GM18909 (cell line): ENCODE results near the gene ZNF827.
A peak's percentile ranks its signal among the peaks of the same experiment; 100 is the strongest.

ENCODE experiments used
- ATAC-seq: cut with Tn5 transposase; IDR thresholded peaks from one replicate; pipeline ENCODE4 v1.9.1; 2021; ENCODE audit warnings: mild to moderate bottlenecking; ENCODE audit not compliant: unreplicated experiment, poor library complexity

Gene ZNF827

GRCh38 chr4:145830699-145831098 is 107.9 kb downstream of the ZNF827 start:
- peak; percentile 70 for ATAC-seq

DNA sequence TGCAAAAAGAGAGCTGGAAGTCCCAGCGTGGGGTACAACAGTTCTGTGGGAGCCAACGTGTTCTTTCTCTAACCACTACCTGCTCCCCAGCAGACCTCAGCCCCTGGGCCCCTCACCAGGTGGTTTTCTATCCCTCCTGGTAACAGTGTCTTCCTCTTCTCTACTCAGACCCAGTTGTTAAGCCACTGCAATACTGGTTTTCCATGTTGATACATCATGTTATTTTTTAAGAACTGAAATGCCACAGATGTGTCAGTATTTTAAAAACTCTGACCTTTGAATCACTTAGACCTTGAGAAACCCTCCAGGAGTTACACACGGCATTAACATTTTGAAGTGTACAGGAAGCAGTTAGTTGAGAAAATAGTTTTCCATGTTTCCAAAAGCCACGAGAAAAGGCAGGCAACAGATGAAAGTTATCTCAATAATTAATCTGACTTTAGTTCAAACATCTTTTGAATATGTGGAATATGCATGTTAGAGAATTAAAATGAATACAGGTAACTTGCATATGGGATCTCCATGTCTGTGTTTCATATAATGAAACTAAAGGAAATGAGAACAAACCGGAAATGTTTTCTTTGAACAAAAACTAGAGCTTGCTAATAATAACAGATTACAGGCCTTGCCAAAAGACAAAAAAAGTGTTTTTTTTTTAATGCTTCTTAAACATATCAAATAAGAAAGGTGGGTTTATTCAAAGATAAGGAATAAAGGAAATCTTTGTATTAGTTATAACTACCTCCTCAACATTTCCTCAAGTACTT is 108.8 kb downstream of the ZNF827 start:
- ATAC-seq: peak; percentile 42

DNA sequence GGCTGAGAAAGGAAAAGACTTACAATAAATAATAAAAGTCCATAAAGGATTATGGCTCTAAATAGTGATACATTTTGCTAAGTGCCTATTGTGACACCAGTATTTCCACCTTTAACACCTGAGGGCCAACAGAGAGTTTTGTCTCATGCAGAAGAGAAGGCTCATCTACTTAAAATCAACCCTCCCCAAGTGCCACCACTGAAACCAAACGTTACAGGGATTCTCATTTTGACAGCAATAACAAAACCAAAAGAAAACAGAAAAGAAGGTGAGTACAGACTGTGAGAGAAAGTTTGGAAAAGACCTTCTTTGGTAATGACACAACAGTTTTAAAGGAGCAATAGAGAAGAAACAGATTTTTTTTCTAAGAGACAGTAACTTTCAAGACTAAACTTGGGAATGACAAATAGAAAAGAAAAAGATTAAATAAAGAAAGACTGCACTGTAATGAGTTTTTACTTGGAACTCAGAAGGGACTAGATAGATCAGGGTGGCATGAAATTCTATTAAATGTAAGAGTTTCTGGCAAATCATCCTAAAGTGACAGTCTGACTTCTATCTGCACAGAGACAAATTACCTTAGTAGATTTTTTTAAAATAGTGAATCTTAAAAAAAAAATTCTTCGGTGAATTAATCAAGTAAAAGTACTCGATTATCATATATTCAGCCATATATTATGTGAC is 109.7 kb downstream of the ZNF827 start:
- peak; percentile 79 for ATAC-seq

GRCh38 chr4:145827885-145828284 is 110.7 kb downstream of the ZNF827 start:
- ATAC-seq: no peak

DNA sequence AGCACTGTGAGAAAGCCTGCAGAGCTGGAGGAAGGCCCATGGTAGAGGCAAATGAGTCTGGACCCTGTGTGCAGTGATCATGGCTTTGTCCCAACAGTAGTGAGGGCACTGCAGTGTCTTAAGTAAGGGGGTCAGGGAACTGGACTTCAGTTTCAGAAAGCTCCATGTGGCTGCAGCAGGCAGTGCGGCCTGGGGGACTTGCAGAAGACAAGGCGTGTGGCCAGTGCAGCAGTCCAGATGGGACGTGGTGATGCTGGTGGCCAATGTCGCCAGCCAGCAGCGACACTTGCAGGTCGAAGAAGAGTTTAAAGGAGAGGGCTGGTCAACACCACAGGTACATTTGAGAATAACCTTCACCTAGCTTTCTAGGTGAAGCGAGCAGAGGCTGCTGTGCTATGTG is 113.4 kb downstream of the ZNF827 start:
- no peak for ATAC-seq

- no peak for ATAC-seq
Observed at GRCh38 chr4:145824463-145824862, 114.2 kb downstream of the ZNF827 start.

GRCh38 chr4:145823743-145824142 is 114.9 kb downstream of the ZNF827 start:
- no peak for ATAC-seq

DNA sequence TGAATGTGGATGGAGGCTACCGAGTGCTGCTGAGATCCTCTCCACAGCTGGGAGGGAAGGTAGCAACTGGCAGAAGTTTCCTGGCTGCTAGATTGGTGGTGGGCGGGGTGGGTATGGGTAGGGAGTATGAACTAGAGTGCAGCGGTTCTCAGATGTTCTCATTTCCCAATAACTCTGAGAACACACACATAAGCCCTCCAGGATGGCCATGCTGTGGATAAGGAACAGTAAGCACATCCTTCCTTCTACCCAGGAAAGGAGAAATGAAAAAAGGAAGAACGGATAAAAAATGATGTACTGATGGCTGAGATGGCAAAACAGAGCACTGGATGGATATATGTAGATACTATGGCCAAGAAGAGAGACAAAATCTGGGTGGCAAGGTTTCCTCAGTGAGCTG is 116.0 kb downstream of the ZNF827 start:
- ATAC-seq: no peak

DNA sequence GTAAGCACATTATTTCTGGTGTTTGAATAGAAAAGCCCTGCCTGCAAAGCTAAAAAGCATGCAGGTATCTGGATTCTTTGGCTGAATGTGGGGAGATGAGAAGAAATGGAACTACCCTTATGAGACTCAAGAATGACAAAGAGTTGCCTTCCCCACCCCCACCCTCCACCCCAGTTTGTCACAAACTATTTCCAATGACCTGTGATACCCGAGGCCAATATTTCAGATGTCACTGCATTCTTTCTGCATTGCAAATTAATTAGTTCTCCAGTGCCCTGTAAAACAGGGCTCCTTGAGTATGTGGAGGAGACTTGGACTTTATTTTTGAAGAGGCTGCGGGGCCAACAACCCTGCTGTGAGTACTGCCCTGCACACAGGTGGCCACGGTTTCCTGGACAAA is 116.4 kb downstream of the ZNF827 start:
- no peak for ATAC-seq

DNA sequence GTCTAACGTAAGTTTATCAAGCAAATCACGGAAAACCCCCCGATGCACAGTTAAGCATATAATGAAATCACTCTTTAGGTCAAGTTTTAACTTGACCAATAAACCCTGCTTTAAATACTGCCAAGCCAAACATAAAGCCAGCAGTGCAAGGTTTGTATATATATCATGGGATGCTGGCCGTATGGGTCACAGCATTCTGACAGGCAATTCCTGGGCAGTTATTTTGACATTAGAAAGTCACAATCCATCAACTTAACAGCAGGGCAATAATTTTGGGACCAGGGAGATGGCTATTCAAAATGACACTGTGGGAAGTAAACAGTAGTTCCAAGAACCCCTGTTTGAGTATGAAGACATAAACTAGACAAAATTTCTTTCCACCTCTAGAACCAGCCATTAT is 116.9 kb downstream of the ZNF827 start:
- ATAC-seq: no peak

- ATAC-seq: no peak
Observed at GRCh38 chr4:145820407-145820806, 118.2 kb downstream of the ZNF827 start.

DNA sequence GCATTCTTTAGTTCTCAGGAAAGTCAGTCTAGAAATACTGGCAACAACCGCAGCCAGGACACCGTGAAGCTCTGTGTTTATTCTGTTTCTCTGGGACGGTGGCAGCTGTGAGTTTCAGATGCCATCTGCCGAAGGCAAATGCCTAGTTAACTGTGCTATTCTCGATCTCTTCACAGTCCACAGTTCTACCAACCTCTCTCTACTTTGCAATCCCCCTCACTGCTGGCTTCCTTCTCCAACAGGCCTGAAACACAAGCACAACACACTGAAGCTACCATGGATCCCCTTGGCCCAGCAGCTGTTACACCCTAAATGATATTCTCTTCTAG is 118.8 kb downstream of the ZNF827 start:
- peak; percentile 37 for ATAC-seq

DNA sequence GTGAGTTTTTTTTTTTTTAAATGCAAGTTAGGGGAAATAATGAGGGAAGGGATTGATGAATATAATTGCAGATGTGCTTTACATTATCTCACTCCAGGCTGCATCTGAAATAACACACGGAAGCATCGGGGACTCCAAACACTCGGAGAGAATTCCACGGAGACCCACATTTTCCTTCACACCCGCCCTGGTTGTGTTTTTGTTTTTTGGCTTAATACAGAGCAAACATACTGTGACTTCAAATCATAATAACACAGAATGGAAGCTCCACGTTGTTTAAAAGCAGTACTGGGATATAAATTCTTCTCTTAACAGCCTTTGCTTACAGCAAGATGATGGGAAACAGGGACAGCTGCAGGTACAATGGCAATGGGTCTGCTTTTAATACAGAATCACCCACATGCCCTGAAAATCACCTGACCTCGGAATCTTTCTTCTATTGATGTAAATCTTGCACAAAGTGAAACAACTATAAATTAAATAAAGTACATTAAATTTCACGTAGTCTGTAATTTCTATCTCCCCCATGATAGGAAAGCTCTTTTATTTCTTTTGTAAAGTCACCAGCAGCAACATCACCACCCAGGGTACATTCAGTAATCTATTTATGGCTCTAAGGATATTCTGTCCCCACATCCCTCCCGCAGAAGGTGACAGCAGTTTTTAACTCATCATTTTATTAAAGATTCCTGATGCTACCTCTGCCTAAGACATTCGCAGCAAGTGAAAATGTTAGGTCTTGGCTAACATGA is 119.3 kb downstream of the ZNF827 start:
- no peak for ATAC-seq

GRCh38 chr4:145818011-145818410 is 120.6 kb downstream of the ZNF827 start:
- ATAC-seq: no peak

DNA sequence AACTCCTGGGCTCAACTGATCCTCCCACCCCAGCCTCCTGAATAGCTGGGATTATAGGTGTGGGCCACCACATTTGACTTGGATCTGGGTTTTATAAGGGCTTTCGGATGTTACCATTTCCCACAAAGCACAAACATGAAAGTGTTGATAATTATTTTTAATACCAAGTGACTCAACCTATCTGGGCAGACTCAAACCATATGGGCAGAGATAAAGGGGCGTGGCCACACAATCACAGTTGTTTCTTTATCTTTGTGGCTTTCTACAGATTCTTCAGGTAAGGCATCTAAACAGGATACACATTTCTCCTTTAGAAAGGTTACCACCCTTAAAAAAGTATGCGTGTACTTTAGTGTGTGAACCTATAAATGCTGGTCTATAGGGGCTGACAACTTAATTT is 122.5 kb downstream of the ZNF827 start:
- ATAC-seq: no peak

GRCh38 chr4:145815626-145816025 is 123.0 kb downstream of the ZNF827 start:
- ATAC-seq: no peak

DNA sequence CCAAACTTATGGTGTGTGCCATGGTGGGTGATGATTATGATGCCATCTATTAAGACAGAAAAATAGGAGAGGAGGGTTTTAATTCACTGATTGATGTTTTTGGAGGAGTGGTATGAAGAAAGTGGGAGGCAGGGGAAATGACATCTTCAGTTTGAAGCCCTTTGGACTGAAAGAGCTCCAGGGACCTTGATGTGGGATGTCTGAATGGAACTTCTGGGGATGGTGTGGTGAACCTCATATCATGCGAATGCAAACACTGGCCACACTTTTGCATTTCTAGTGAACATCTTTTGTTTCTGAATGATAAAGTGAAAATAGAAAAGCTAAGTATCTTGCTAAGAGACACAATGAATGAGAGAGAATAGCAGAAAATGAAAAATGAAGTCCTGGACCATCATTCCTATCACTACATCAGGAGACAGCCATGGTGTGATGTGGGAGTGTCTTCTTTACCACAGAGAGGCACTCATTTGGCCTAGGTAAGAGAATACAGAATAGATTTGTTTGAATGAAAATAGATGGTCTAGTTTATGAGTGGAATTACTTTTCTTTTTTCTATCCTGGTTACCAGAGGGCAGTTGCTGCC is 123.5 kb downstream of the ZNF827 start:
- ATAC-seq: no peak

- ATAC-seq: no peak
Observed at GRCh38 chr4:145814246-145814645, 124.4 kb downstream of the ZNF827 start.

GRCh38 chr4:145812919-145813318 is 125.7 kb downstream of the ZNF827 start:
- ATAC-seq: no peak

- no peak for ATAC-seq
Observed at GRCh38 chr4:145808848-145809512, 129.6 kb downstream of the ZNF827 start.
